HG03342 (cell line): ENCODE results near the gene AFAP1.
A peak's percentile ranks its signal among the peaks of the same experiment; 100 is the strongest.

Experiments
- ATAC-seq: cut with Tn5 transposase; IDR thresholded peaks from one replicate; pipeline ENCODE4 v1.9.1; 2021; ENCODE audit warnings: mild to moderate bottlenecking, moderate library complexity; ENCODE audit not compliant: unreplicated experiment

AFAP1 gene

GRCh38 chr4:7772711-7773385, 166.8 kb downstream of the AFAP1 start:
- ATAC-seq: no peak

GRCh38 chr4:7771541-7772507, 167.8 kb downstream of the AFAP1 start:
- ATAC-seq: peak; percentile 89

GRCh38 chr4:7771056-7771455, 168.6 kb downstream of the AFAP1 start:
- ATAC-seq: no peak

- ATAC-seq: no peak
These were observed 169.2 kb downstream of the AFAP1 start for GRCh38 chr4:7770224-7771050.

DNA sequence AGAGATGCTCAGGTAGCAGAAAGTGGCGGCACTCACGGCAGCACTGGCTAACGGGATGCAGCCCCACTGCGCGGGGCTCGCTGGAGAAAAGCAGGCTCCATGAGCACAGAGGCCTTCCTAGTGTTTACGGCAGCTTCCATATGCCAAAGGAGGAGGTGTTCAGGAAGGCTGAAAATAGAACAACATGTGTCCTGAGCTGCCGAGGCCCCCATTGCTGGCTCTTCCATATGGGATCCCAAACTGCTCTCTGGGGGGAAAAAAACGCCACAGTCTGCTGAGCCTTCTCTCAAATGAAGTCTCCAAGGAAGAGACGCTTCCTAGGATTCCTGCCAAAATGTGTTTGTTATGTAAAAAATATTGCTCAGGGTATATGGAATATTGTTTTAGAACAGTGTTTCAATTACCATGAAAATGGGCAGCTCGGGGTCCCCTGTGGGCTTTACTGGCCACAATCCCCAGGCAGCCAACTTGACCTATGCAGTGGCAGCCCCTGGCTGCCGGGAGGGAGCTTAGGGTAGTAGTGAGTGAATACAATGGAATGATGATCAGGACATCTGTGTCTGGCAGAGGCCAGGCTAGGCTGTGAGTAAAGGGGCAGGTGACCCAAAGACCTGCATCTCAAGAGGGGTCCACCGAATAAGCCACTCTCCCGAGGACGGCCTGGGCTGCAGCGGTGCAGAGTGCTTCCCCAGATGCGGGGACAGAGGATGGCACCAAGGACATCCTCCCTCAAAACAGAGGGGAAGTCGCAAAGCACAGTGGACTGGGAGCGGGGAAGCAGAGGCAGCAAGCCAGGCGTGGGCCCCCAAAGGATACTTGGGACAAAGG, 170.1 kb downstream of the AFAP1 start:
- no peak for ATAC-seq

DNA sequence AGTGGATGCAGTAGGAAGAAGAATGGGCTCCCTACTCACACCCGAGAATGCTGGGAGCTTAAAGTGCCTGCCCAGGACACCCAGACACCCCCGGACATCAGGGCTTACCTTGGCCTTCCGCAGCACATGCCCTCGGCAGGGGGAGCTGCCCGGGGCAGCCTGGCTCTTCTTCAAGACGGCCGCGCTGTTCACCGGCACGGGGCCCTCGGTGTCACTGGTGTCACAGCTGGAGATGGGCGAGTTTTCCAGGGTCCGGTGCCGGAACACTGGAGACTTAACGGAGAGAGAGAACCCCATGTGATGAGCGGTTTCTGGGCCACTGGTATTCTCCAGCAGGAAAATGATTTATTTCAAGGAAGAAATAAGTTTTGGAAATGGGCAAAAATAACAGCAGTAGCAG, 170.9 kb downstream of the AFAP1 start:
- no peak for ATAC-seq

GRCh38 chr4:7767966-7768365, 171.7 kb downstream of the AFAP1 start:
- ATAC-seq: no peak

DNA sequence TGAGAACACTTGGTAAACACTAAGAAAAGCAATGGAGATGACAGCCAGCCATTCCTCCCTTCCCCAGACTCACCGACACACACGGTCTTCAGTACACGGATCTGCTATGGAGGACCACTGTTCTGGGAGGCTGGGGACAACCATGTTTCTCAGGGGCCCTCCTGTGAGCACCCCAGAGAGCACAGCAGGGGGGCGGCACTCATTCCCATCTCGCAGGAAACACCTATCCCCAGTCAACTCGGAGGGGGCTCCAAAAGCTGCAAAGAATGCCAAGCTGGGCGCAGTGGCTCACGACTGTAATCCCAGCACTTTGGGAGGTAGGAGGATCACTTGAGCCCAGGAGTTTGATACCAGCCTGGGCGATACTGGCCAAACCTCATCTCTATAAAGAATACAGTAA, 172.1 kb downstream of the AFAP1 start:
- ATAC-seq: no peak

- no peak for ATAC-seq
These were observed 172.9 kb downstream of the AFAP1 start for GRCh38 chr4:7766661-7767345.

DNA sequence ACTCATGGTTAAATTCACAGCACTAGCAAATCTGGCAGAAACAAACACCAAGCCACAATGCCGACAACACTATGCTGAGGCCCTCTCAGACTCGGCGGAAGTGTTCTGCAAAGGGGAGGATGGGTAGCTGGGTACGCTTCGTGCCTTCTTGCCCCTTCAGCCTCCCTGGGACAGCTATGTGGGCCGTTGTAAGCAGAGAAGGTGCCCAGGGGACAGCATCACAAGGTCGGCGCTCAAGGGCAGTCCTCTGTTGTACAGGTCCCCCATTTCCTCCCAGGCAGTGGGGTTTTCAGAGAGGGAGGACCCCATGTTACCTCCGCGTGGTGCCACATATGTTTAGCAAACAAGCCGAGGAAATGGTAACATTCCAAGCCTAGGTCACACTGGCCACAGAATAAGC, 173.6 kb downstream of the AFAP1 start:
- no peak for ATAC-seq

DNA sequence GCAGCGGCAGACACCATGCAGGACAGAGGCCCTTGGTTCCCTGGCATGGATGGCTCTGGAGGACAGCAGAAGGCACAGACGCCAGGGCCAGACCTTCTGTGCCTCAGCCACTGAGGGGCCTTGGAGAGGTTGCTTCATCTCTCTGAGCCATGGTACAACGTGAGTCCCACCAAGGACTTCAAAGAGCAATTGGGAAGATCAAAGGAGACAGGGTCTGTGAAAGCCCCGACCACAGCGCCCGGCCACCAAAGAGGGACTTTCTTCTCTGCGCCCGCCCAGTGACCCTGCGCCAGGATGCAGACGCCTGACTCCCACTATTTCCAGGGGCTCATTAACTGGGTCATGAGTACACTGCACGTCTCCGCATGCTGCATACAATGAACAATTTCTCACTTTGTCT, 174.0 kb downstream of the AFAP1 start:
- ATAC-seq: no peak

DNA sequence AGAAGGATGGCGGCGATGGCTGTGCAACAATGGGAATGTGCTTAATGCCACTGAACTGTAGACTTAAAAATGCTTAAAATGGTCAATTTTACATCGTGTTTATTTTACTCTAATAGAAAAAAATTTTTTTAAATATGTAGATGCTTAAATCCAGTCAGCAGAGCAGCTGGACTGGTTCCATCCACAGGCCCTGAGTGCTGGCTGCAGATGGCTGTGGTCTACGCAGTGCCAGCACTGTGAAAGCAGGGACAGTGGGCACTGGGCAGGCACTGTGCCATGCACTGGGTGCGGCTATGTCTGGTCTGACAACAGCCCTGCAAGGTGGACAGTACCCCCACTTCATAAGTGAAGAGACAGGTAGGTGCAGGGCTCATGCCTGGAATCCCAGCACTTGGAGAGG, 175.2 kb downstream of the AFAP1 start:
- ATAC-seq: no peak

DNA sequence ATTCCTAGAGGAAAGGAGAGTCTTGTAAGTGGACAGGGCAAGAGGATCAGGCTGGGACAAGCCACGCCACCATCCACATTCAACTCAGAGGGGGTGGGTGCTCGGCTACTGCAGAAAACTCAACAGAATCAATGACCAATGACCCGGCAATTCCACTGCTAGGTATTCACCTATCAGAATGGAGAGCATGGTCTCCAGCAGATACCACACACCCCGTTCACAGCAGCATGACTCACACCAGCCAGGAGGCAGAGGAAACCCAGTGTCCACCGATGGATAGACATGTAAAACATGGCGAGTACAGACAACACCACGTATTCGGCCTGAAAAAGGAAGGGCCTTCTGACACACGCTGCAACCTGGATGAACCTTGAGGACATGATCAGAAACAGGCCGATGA, 175.9 kb downstream of the AFAP1 start:
- ATAC-seq: no peak

DNA sequence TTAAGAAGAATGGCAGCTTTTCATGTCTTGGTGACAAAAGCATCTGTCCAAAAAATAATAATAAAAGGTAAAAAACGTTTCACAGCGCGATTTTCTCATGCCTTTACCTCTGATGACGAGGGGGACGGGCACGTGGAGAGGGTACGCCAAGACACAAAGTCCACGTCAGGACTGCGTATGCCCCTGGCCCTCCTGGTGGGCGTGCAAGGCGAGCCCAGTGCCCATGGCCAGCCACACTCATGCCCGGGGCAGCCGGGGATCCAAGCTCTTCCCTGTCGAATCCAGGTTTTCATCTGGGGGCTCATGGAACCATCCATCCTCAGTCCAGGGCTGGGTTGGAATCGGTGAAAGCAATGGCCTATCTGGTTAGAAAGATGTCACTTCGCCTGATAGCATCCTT, 176.6 kb downstream of the AFAP1 start:
- no peak for ATAC-seq

DNA sequence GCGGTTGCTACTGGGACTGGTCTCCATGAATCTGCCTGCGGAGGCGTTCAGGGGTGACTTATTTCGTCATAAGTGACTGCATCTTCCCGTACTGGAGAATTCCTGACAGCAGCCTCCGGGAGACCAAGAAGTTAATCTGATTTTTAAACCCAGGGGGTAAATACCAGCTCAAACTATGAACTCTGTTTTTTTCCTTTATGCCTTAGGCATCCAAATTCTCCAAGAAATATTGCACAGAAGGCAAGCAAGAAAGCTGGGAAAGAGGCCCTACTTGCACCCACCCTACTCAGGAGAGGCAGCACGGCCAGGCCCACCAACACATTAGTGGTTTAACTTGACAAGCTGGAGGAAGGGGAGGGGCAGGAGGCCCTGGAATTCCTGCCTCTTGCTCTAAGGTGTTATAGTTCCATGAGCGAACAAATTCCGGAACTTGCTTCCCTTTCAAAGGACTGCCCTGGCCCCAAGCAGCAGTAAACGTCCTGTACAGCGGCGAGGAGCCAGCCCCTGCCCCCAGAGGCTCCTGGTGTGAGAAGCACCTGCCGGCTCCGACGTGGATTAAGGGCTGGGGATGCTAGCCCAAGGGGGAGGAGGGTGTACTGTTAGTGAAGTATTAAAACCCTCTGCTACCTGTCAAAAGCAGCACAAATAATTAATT, 177.2 kb downstream of the AFAP1 start:
- ATAC-seq: no peak

GRCh38 chr4:7761720-7762119, 177.9 kb downstream of the AFAP1 start:
- peak; percentile 62 for ATAC-seq

GRCh38 chr4:7761312-7761711, 178.3 kb downstream of the AFAP1 start:
- no peak for ATAC-seq

DNA sequence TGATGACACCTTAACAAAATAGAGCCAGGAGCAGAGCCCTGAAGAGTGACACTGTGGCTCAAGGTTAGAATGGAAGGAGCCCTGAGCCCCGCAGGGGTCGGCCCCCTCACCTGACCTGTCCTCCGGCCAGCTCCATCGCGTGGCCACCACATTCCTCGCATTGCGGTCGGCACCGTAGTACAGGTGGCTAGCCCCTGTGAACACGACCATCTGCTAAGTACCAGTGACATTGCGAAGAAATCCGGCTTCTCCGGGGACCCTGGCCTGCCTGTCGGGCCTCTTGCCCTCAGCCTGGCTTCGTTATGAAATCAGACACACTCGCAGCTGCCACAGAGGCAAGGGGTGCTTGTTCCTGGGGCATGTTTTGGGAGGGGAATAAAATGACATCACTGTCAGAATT, 179.0 kb downstream of the AFAP1 start:
- ATAC-seq: no peak

DNA sequence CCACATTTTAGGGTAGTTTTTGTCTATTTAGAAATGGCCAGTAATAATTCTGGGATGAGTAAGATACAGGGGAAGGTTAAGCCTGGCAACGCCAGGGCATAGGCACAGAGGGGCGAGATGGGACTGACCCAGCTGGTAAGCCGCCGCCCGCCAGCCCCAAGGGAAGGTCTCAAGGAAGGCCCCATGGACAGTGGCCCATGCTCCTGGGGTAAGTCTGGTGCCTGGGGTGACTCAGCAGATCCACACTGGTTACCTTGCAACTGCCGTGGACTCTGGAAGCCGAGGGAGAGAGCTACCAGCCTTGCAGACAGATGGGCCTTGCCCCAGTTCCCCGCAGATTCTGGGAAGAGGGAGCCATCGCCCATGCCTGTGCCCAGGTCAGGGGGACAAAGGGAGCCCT, 179.4 kb downstream of the AFAP1 start:
- ATAC-seq: no peak
